Stimulated activated effector memory CD8-positive, alpha-beta T cell treated with anti-CD3 and anti-CD28 coated beads, Interleukin-12 subunit alpha, Interleukin-12 subunit beta, amount 100 ng/mL, for 72 hours (primary cell): ENCODE measurements around the gene CCDC136.

ENCODE experiments used
- ATAC-seq: fragments of 150-1000 bp; cut with Tn5 transposase; 2 replicates; pipeline ENCODE4 v1.10.0; 2021
- DNase-seq, 2 donors: peaks; one replicate each; pipeline ENCODE4 v3.0.0; 2021 to 2022; ENCODE audit warnings: low spot score in 2 of 2
- H3K27ac Mint-ChIP-seq: one replicate; pipeline ENCODE4 v1.8.0; 2022; ENCODE audit warnings: mild to moderate bottlenecking, mixed read lengths
- H3K36me3 Mint-ChIP-seq: one replicate; pipeline ENCODE4 v1.8.0; 2022; ENCODE audit warnings: mild to moderate bottlenecking, mixed read lengths
- H3K4me1 Mint-ChIP-seq: one replicate; pipeline ENCODE4 v1.8.0; 2022; ENCODE audit warnings: mixed read lengths
- H3K4me3 Mint-ChIP-seq: one replicate; pipeline ENCODE4 v1.8.0; 2022; ENCODE audit warnings: mild to moderate bottlenecking, mixed read lengths
- H3K9me3 Mint-ChIP-seq: one replicate; pipeline ENCODE4 v1.8.0; 2022; ENCODE audit warnings: mixed read lengths

Gene CCDC136

DNA sequence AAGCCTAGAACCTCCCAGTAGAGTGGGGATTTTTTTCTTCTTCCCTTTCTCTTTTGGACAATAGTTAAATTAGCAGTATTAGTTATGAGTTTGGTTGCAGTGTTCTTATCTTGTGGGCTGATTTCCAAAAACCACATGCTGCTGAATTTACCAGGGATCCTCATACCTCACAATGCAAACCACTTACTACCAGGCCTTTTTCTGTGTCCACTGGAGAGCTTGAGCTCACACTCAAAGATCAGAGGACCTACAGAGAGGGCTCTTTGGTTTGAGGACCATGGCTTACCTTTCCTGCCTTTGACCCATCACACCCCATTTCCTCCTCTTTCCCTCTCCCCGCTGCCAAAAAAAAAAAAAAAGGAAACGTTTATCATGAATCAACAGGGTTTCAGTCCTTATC lies 21.5 kb upstream of the CCDC136 start:
- no peak overlapping the region for H3K4me3 Mint-ChIP-seq
- ATAC-seq (no peak), DNase-seq (no peak)
- peaks cover 86% of the 10 kb centered on the region for H3K36me3 Mint-ChIP-seq
- H3K9me3 Mint-ChIP-seq = no peaks in the 10 kb centered on the region
- H3K27ac Mint-ChIP-seq = no peak overlapping the region
- H3K4me1 Mint-ChIP-seq = no peaks in the 10 kb centered on the region

DNA sequence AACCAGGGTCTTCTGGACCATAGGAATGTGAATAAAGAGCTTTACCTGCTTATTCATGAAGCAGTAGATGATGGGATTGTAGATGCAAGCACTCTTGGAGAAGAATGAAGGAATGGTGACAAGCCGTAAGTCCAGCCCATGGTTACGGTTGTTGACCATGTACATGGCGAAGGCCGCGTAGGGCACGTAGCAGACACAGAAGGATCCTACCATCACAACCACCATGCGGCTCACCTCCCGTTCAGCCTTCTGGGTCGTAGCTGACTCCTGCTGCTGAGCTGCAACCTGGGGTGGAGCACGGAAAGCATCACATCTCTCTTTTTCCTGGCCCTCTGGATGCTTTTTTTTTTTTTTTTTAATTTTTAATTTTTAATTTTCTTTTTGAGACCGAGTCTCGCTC lies 18.2 kb upstream of the CCDC136 start:
- peaks cover 10% of the 10 kb centered on the region for H3K4me1 Mint-ChIP-seq
- no peak overlapping the region for H3K27ac Mint-ChIP-seq
- H3K4me3 Mint-ChIP-seq = no peak overlapping the region
- peaks cover 9% of the 10 kb centered on the region for H3K9me3 Mint-ChIP-seq
- peaks cover 71% of the 10 kb centered on the region for H3K36me3 Mint-ChIP-seq
- no peak for ATAC-seq
- DNase-seq = no peak

DNA sequence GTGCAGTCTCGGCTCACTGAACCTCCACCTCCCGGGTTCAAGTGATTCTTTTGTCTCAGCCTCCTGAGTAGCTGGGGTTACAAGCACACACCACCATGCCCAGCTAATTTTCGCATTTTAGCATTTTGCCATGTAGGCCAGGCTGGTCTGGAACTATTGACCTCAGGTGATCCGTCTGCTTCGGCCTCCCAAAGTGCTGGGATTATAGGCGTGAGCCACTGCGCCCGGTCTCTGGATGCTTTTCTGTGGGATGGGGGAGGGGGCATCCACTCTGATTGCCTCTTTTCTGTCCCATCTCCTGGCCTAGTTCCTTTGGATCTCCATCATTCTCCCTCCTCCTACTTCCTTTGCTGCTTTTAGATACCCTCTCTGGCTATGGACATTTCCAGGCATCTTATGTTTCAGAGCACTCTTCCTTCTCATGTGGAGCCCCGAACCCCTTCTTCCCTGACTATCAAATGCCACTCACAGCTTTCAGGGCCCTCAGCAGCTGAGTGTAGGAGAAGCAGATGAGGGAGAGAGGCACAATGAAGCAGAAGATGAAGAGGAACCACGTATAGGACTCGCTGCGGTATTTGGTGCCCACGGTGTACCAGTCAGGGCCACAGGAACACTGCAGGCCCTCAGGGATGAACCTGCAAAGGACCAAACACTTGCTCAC lies 17.6 kb upstream of the CCDC136 start:
- no peak for DNase-seq
- H3K9me3 Mint-ChIP-seq = peaks cover 9% of the 10 kb centered on the region
- ATAC-seq = no peak
- H3K36me3 Mint-ChIP-seq = peaks cover 66% of the 10 kb centered on the region
- H3K4me1 Mint-ChIP-seq = peaks cover 10% of the 10 kb centered on the region
- no peak overlapping the region for H3K27ac Mint-ChIP-seq
- no peak overlapping the region for H3K4me3 Mint-ChIP-seq

GRCh38 chr7:128774921-128775320 lies 16.8 kb upstream of the CCDC136 start:
- Mint-ChIP-seq H3K36me3 (peaks cover 58% of the 10 kb centered on the region), H3K4me1 (peaks cover 10% of the 10 kb centered on the region), H3K27ac (no peak overlapping the region), H3K4me3 (no peak overlapping the region), H3K9me3 (peaks cover 9% of the 10 kb centered on the region)
- ATAC-seq (no peak), DNase-seq (no peak)

DNA sequence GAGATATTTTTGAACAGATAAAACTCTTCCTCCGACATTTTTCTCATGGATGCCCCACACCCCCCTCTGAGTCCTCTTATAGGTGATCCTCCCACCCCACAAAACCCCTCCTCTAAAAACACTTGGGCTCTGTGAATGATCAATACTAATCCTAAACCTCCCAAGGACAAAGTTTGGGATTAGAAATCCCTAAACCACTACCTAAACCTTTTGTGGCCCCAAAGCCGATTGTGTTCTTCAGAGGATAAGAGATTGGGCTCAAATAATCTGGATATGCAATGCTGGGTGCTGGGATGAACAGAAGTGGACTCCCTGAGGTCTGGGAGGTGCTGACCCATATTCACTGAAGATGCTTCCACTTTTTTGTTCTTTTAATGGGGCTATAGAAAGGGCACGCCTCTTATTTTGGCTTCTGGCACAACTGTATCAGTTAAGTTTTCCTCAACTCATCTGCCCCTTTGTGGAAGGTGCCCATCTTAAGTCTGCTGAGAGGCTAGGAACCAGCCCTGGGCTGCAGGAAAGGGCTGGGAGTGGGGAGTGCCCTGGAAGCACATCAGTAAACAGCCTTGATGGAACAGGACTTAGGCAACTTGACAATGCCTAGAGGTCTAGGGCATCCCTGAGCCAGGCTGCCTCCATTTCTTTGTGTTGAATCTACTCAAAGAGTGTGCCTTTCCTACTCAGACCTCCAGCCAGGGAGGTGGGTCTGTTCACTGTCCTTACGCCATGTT lies 15.9 kb upstream of the CCDC136 start, which contains the start of gene OPN1SW:
TSS of gene OPN1SW (minus strand) at position 51 of the 731 bp plus-strand sequence. CDS start at position 38, 13 bp downstream.
- H3K4me1 Mint-ChIP-seq = peaks cover 10% of the 10 kb centered on the region
- H3K27ac Mint-ChIP-seq = no peak within 1 kb of the TSS
- H3K4me3 Mint-ChIP-seq = no peak within 1 kb of the TSS
- DNase-seq (no peak), ATAC-seq (no peak)
- H3K9me3 Mint-ChIP-seq = peaks cover 9% of the 10 kb centered on the region
- peaks cover 48% of the 10 kb centered on the region for H3K36me3 Mint-ChIP-seq

DNA sequence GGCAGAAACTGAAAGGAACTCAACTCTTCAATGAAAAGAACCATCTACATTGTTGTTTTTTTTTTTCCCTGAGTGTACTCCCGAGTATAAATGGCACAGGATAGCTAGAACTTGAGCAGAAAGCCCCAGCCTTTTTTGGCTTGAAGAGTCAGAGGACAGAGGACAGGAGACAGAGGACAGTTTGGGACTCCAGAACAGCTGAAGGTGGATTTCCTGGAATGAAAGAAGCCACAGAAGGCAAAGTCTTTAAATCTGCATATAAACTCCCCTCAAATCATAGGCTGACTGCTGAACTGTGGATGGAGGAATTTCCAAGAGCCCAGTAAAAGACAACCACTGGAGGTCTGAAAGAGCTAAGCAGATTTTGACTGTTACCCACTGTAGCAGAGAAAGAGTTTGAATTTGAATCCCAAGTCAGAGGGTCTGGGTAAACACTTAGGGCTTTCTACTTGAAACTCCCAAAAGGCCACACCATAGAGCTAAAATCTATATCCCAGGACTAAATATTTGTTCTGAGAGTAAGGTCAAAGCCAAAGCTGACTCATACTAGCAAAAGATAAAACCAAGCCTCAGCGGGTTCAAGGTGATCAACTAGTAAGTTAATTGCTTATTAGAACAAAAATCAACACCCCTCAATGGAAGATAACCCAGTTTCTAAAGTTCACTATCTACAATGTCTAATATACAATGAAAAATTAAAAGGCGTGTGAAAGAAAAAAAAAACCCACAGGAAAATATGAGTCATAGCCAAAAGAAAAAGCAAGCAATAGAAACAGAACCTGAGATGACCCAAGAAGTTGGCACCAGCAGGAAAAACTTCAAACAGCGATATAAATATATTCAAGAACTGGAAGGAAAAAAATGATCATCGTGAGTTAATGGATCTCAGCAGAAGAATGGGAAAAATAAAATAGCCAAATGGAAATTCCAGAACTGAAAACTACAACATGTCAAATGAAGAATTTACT lies 14.3 kb upstream of the CCDC136 start:
- Mint-ChIP-seq H3K4me1 (peaks cover 10% of the 10 kb centered on the region), H3K27ac (peak overlapping the region; percentile 90), H3K9me3 (peaks cover 9% of the 10 kb centered on the region), H3K4me3 (no peak overlapping the region), H3K36me3 (peaks cover 33% of the 10 kb centered on the region)
- ATAC-seq (no peak), DNase-seq (no peak)

- DNase-seq = no peak
- Mint-ChIP-seq H3K4me1 (peaks cover 10% of the 10 kb centered on the region), H3K36me3 (peaks cover 25% of the 10 kb centered on the region), H3K9me3 (peaks cover 9% of the 10 kb centered on the region), H3K27ac (no peak overlapping the region), H3K4me3 (no peak overlapping the region)
- ATAC-seq = no peak
Measured at GRCh38 chr7:128778946-128779345, 12.8 kb upstream of the CCDC136 start.

DNA sequence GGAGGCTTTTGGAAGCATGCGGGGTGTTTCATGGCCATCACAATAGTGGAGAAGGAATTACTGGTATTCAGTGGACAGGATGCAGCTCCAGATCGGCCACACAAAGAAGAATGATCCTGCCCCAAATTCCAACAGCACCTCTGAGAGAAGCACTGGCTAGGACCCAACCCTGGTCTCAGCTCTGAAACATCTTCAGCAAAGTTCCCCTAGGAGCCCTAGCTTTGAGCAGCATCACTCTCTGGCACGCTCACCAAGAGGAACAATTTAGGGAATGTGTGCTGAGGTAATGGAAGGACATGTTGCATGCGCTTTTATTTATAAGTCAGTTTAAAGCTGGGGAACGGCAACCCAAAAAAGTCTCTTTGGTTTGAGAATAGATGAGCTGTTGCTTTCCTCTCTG lies 10.6 kb upstream of the CCDC136 start:
- DNase-seq = no peak
- Mint-ChIP-seq H3K27ac (no peak overlapping the region), H3K36me3 (peaks cover 24% of the 10 kb centered on the region), H3K4me3 (no peak overlapping the region), H3K4me1 (peaks cover 10% of the 10 kb centered on the region), H3K9me3 (peaks cover 9% of the 10 kb centered on the region)
- ATAC-seq = no peak

DNA sequence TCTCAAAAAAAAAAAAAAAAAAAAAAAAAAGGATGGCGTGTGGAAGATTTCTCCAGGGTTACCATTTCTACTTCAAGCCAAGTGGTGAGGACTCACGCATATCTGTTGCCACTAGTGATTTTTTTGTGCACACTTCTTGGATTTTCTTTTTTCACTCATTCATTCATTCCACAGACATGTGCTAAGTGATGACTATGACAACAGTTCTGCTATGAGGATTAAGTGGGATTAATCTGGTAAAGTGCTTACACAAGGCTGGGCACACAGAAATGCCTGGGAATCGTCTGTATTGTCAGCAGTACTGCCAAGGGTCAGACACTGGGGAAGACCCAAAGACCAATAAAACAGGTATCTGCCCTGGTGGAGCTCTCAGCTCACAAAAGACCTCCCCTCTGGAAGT lies 9.9 kb upstream of the CCDC136 start:
- DNase-seq = no peak
- Mint-ChIP-seq H3K9me3 (peaks cover 9% of the 10 kb centered on the region), H3K4me3 (no peak overlapping the region), H3K27ac (no peak overlapping the region), H3K36me3 (peaks cover 21% of the 10 kb centered on the region), H3K4me1 (peaks cover 10% of the 10 kb centered on the region)
- ATAC-seq = no peak

DNA sequence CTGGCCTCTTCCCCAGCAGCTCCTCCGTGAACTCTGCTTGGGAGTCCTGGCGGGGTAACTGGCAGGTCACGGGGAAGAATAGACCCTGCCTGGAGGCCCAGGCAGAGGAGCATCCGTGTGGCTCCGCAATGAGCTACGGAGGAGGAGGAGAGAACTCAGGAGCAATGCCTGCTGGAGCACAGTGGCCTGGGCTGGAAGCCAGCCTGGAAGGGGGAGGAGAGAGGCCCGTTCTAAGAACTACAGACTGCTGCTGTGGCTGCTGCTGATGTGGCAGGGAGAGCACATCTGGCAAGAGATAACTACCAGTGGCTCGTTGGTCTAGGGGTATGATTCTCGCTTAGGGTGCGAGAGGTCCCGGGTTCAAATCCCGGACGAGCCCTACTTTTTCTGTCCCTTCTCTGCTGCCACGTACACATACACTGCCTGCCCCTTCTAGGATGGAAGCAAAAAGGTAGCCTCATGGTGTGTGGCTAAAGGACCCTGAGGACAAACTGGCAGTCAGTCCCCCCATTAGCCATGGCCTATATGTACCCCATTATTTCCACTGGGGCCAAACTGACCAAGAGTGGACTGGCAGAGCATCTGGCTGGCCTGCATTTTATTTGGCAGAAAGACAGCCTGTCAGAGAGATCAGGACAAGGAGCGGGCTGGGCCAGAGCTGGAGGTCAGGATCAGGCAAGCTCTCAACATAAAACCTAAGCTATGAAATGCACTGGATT lies 8.5 kb upstream of the CCDC136 start:
- H3K4me1 Mint-ChIP-seq = no peaks in the 10 kb centered on the region
- ATAC-seq (no peak), DNase-seq (no peak)
- H3K9me3 Mint-ChIP-seq = peaks cover under 1% of the 10 kb centered on the region
- H3K4me3 Mint-ChIP-seq = no peak overlapping the region
- peaks cover 7% of the 10 kb centered on the region for H3K36me3 Mint-ChIP-seq
- no peak overlapping the region for H3K27ac Mint-ChIP-seq

GRCh38 chr7:128785738-128786137 lies 6.0 kb upstream of the CCDC136 start:
- H3K4me3 Mint-ChIP-seq = no peak overlapping the region
- no peaks in the 10 kb centered on the region for H3K9me3 Mint-ChIP-seq
- no peak for DNase-seq
- peaks cover 6% of the 10 kb centered on the region for H3K36me3 Mint-ChIP-seq
- H3K4me1 Mint-ChIP-seq = peaks cover 6% of the 10 kb centered on the region
- no peak for ATAC-seq
- H3K27ac Mint-ChIP-seq = no peak overlapping the region

GRCh38 chr7:128788446-128789412 lies 3.0 kb upstream of the CCDC136 start:
- DNase-seq = no peak
- no peak for ATAC-seq
- H3K36me3 Mint-ChIP-seq = no peaks in the 10 kb centered on the region
- H3K27ac Mint-ChIP-seq = no peak overlapping the region
- H3K4me1 Mint-ChIP-seq = peaks cover 16% of the 10 kb centered on the region
- H3K9me3 Mint-ChIP-seq = no peaks in the 10 kb centered on the region
- H3K4me3 Mint-ChIP-seq = no peak overlapping the region

GRCh38 chr7:128790315-128791041 lies 1.3 kb upstream of the CCDC136 start:
- H3K36me3 Mint-ChIP-seq = no peaks in the 10 kb centered on the region
- H3K4me3 Mint-ChIP-seq = peak overlapping the region; percentile 76
- no peak for ATAC-seq
- H3K9me3 Mint-ChIP-seq = no peaks in the 10 kb centered on the region
- peaks cover 22% of the 10 kb centered on the region for H3K4me1 Mint-ChIP-seq
- H3K27ac Mint-ChIP-seq = peak overlapping the region; percentile 71
- no peak for DNase-seq
